BLaER1 treated with 17β-estradiol and CSF1 and Interleukin-3, amounts not matched to agents 10 nM and 100 nM (cell line): Measurements from ENCODE around the gene BNC2.

ENCODE experiments used
- H3K27ac ChIP-seq, 11 experiments: shearing (Covaris generic); formaldehyde crosslinking; 2 replicates each; pipeline ENCODE4 v1.8.1; 2022
- H3K27me3 ChIP-seq, 11 experiments: shearing (Covaris generic); formaldehyde crosslinking; 2 replicates each; pipeline ENCODE4 v1.8.1; 2022
- H3K36me3 ChIP-seq, 11 experiments: shearing (Covaris generic); formaldehyde crosslinking; 2 replicates each; pipeline ENCODE4 v1.8.1; 2022
- H3K4me1 ChIP-seq, 10 experiments: shearing (Covaris generic); formaldehyde crosslinking; 2 replicates each; pipeline ENCODE4 v1.8.1; 2022
- H3K4me2 ChIP-seq, 11 experiments: shearing (Covaris generic); formaldehyde crosslinking; 2 replicates each; pipeline ENCODE4 v1.8.1; 2022
- H3K4me3 ChIP-seq, 10 experiments: shearing (Covaris generic); formaldehyde crosslinking; 2 replicates each; pipeline ENCODE4 v1.8.1; 2022
- H3K9ac ChIP-seq, 11 experiments: shearing (Covaris generic); formaldehyde crosslinking; 2 replicates each; pipeline ENCODE4 v1.8.1; 2022
- H3K9me3 ChIP-seq, 11 experiments: shearing (Covaris generic); formaldehyde crosslinking; replicated peaks in 1 of 11; 2 replicates each; pipeline ENCODE4 v1.8.1; 2022
- H4K20me1 ChIP-seq, 11 experiments: shearing (Covaris generic); formaldehyde crosslinking; 2 replicates each; pipeline ENCODE4 v1.8.1; 2022
- Cebpa-rat ChIP-seq, 11 experiments: shearing (Covaris generic); IDR thresholded peaks; 2 replicates each; pipeline ENCODE4 v1.8.1; 2022

Gene BNC2

DNA sequence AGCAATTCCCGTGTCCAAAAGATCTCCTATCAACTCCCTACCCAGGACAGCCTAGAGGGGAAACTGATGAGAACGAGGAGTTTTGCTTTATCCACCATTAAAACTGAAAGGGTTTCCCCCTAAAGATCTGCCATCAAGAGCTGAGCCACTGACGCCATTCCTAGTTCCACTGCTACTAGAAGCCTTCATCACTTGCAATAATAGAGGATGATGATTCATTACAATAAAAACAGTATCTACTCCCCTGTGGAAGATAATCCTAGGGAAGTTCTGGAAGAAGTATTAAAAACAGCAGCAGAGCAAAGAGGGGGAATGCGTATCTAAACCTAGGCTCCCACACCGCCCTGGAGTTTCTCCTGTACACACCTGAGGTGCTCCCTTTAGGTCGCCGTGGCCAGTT, 394.5 kb downstream of the BNC2 start:
- TF ChIP-seq Cebpa-rat (IDR thresholded peaks at IDR 0.05) = no peak
- Histone ChIP-seq H3K4me1 (no peaks in the 10 kb centered on the region), H3K9me3 (peaks cover 19 to 41% (median 22%) of the 10 kb centered on the region in 11 experiments), H3K27ac (no peak overlapping the region), H3K27me3 (no peaks in the 10 kb centered on the region), H4K20me1 (no peaks in the 10 kb centered on the region), H3K9ac (no peak overlapping the region), H3K4me3 (no peak overlapping the region), H3K4me2 (no peak overlapping the region), H3K36me3 (peaks cover 0 to 22% (median 4%) of the 10 kb centered on the region in 11 experiments; a peak in 7 of 22 replicates)

- H3K4me3 ChIP-seq = no peak overlapping the region
- no peak for TF ChIP-seq Cebpa-rat (IDR thresholded peaks at IDR 0.05)
- no peak overlapping the region for H3K9ac ChIP-seq
- no peaks in the 10 kb centered on the region for H3K27me3 ChIP-seq
- peaks cover 0 to 25% (median 10%) of the 10 kb centered on the region in 11 experiments; a peak in 9 of 22 replicates for H3K36me3 ChIP-seq
- H4K20me1 ChIP-seq = no peaks in the 10 kb centered on the region
- no peak overlapping the region for H3K27ac ChIP-seq
- H3K9me3 ChIP-seq = peaks cover 25 to 41% (median 29%) of the 10 kb centered on the region in 11 experiments
- peaks cover 0 to 3% (median 0%) of the 10 kb centered on the region in 10 experiments; a peak in 1 of 20 replicates for H3K4me1 ChIP-seq
- H3K4me2 ChIP-seq = no peak overlapping the region
These were observed 395.2 kb downstream of the BNC2 start for GRCh38 chr9:16475257-16475656.

- peak overlapping the region in 1 of 11 experiments; percentile 8; a peak in 1 of 22 replicates for H3K4me2 ChIP-seq
- no peak for TF ChIP-seq Cebpa-rat (IDR thresholded peaks at IDR 0.05)
- H3K27me3 ChIP-seq = no peaks in the 10 kb centered on the region
- H3K36me3 ChIP-seq = peaks cover 0 to 25% (median 9%) of the 10 kb centered on the region in 11 experiments; a peak in 9 of 22 replicates
- H3K9me3 ChIP-seq = peaks cover 26 to 57% (median 39%) of the 10 kb centered on the region in 11 experiments
- no peak overlapping the region for H3K27ac ChIP-seq
- H3K9ac ChIP-seq = no peak overlapping the region
- H3K4me3 ChIP-seq = no peak overlapping the region
- peaks cover 0 to 15% (median 0%) of the 10 kb centered on the region in 10 experiments; a peak in 3 of 20 replicates for H3K4me1 ChIP-seq
- H4K20me1 ChIP-seq = no peaks in the 10 kb centered on the region
These were observed 401.3 kb downstream of the BNC2 start for GRCh38 chr9:16469184-16469583.

- Histone ChIP-seq H3K9me3 (peaks cover 0 to 6% (median 5%) of the 10 kb centered on the region in 11 experiments; a peak in 6 of 22 replicates), H3K27ac (no peak overlapping the region), H3K4me1 (peaks cover 0 to 14% (median 7%) of the 10 kb centered on the region in 10 experiments; a peak in 9 of 20 replicates), H4K20me1 (no peaks in the 10 kb centered on the region), H3K27me3 (no peaks in the 10 kb centered on the region), H3K36me3 (0 out of 22 replicates have a peak, but pooled peaks cover 0 to 5% (median 0%) of the 10 kb centered on the region in 11 experiments), H3K9ac (no peak overlapping the region), H3K4me3 (no peak overlapping the region), H3K4me2 (peak overlapping the region in 6 of 11 experiments; percentile 6 to 45 (median 36); a peak in 7 of 22 replicates)
- no peak for TF ChIP-seq Cebpa-rat (IDR thresholded peaks at IDR 0.05)
These were observed 408.6 kb downstream of the BNC2 start for GRCh38 chr9:16461851-16462250.

DNA sequence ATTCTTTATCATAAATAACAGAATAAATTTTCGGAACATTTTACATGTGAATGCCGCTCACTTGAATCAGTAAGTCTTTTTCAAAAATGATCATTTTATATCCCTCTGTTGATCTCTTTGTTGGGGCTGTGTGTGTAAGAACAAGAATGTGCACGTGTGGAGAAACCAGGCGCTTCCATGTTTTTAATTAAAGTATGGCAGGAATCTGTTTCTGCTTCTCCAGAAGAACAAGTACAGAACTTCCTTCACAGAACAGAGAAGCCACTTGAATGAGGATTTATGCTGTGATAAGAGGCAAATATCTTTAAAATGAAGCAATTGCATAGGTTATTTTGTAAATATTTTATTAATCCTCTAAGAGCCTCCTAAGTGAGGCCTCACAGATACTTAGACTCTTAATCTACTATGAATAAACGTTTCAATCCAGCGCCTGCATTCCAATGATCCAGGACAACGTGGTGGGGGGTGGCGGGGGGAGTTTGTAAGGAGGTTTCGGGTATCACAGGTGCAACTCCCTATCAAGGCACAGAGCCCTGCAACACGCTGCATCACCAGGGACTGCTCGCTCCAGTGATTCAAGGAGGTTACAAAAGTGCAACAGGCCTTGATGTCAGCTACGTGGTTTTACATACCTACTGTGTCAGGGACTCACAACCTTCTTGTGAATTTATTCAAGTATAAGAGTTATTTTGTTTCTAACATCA, 409.2 kb downstream of the BNC2 start:
- 0 out of 22 replicates have a peak, but pooled peaks cover 0 to 5% (median 0%) of the 10 kb centered on the region in 11 experiments for H3K36me3 ChIP-seq
- peaks cover 0 to 14% (median 7%) of the 10 kb centered on the region in 10 experiments; a peak in 9 of 20 replicates for H3K4me1 ChIP-seq
- peaks cover 0 to 6% (median 5%) of the 10 kb centered on the region in 11 experiments; a peak in 6 of 22 replicates for H3K9me3 ChIP-seq
- no peak overlapping the region for H3K27ac ChIP-seq
- no peaks in the 10 kb centered on the region for H3K27me3 ChIP-seq
- no peaks in the 10 kb centered on the region for H4K20me1 ChIP-seq
- H3K4me3 ChIP-seq = no peak overlapping the region
- TF ChIP-seq Cebpa-rat (IDR thresholded peaks at IDR 0.05) = no peak
- H3K4me2 ChIP-seq = peak overlapping the region in 6 of 11 experiments; percentile 6 to 45 (median 36); a peak in 7 of 22 replicates
- no peak overlapping the region for H3K9ac ChIP-seq

DNA sequence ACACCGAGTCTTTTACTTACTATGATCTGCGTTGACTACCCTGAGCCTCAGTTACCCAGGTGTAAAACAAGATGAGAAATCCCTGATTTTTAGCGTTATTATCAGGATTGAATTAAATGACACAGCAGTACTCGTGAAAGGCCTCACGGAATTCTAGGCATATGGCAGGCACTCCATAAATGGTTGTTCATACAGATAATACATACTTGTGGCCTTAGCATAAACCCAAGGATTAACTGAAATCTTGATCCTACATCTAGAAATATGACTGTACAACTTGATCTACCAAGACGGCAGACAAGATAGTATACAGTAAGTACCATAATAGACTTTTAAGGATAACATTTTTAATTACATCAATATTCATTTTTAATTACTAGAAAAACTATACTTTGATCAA, 409.8 kb downstream of the BNC2 start:
- peaks cover 0 to 14% (median 7%) of the 10 kb centered on the region in 10 experiments; a peak in 9 of 20 replicates for H3K4me1 ChIP-seq
- 0 out of 22 replicates have a peak, but pooled peaks cover 0 to 5% (median 0%) of the 10 kb centered on the region in 11 experiments for H3K36me3 ChIP-seq
- H3K9me3 ChIP-seq = peaks cover 0 to 6% (median 5%) of the 10 kb centered on the region in 11 experiments; a peak in 6 of 22 replicates
- H3K4me3 ChIP-seq = no peak overlapping the region
- H3K9ac ChIP-seq = no peak overlapping the region
- no peak overlapping the region for H3K4me2 ChIP-seq
- no peak overlapping the region for H3K27ac ChIP-seq
- H3K27me3 ChIP-seq = no peaks in the 10 kb centered on the region
- no peak for TF ChIP-seq Cebpa-rat (IDR thresholded peaks at IDR 0.05)
- H4K20me1 ChIP-seq = no peaks in the 10 kb centered on the region

DNA sequence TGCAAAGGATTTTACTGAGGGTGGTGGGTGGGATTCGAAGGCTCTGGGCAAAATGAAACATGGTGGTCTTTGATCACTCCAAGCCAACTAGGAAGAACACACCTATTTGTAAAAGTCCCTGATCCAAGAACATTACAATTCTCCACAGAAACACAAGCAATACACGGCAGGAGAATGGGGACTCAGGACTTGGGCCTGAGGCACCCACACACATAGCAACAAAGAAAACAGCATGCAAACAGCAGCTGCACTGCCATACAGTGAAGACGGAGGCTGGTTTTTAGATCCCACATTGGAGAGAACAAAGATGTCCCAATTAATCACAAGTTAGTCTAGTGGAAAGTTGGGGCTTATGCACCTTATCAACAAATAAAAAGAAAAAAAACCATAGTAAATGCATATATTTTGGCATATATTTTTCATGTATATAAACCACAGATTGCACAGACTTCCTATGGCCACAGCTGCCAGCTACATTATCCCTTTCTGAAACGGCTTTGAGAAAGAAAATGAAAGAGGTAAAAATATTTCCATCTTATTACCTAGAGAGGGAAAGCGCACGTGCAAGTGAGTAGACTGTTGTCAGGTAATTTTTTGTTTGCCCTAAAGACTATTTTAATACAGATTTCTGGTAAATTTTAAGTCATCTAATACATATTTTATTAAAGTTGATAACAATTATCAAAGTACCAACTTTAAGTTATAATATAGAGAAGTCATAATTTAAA, 410.9 kb downstream of the BNC2 start:
- Histone ChIP-seq H3K4me2 (no peak overlapping the region), H3K4me3 (no peak overlapping the region), H3K9me3 (peaks cover 0 to 6% (median 0%) of the 10 kb centered on the region in 11 experiments; a peak in 3 of 22 replicates), H4K20me1 (no peaks in the 10 kb centered on the region), H3K36me3 (0 out of 22 replicates have a peak, but pooled peaks cover 0 to 5% (median 0%) of the 10 kb centered on the region in 11 experiments), H3K9ac (no peak overlapping the region), H3K27me3 (no peaks in the 10 kb centered on the region), H3K4me1 (peaks cover 0 to 14% (median 7%) of the 10 kb centered on the region in 10 experiments; a peak in 9 of 20 replicates), H3K27ac (no peak overlapping the region)
- no peak for TF ChIP-seq Cebpa-rat (IDR thresholded peaks at IDR 0.05)

GRCh38 chr9:16458696-16459420, 411.6 kb downstream of the BNC2 start:
- no peak overlapping the region for H3K4me3 ChIP-seq
- 0 out of 22 replicates have a peak, but pooled peaks cover 0 to 3% (median 0%) of the 10 kb centered on the region in 11 experiments for H3K36me3 ChIP-seq
- H3K9me3 ChIP-seq = peaks cover 0 to 5% (median 0%) of the 10 kb centered on the region in 11 experiments; a peak in 2 of 22 replicates
- no peak overlapping the region for H3K9ac ChIP-seq
- no peak for TF ChIP-seq Cebpa-rat (IDR thresholded peaks at IDR 0.05)
- no peak overlapping the region for H3K27ac ChIP-seq
- peaks cover 0 to 14% (median 7%) of the 10 kb centered on the region in 10 experiments; a peak in 9 of 20 replicates for H3K4me1 ChIP-seq
- H3K27me3 ChIP-seq = no peaks in the 10 kb centered on the region
- no peaks in the 10 kb centered on the region for H4K20me1 ChIP-seq
- H3K4me2 ChIP-seq = no peak overlapping the region
